ENCODE results near the gene COL1A2.

The COL1A2 gene

DNA sequence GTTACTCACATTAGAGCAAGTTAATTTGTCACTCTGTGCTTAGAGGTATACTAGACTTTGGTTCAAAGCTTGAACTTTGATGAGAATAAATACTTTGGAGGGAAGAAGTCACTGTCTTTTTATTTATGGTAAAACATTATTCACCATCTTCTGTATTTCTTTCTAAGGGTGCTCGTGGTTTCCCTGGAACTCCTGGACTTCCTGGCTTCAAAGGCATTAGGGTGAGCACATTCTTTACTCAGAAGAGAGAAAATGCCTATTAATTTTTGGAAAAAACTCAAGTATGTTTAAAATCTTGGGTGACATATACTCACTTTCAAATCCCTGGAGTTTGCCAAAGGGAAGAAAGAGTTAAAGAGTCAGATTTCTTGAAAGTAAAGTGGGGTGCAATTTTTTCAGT, 10.8 kb downstream of the COL1A2 start:
- Histone ChIP-seq H3K9me3 (ENCODE audit: insufficient read depth, low read depth, low read length) (no peaks in the 10 kb centered on the region), H3K9ac (ENCODE audit: low read depth, low read length, poor library complexity, severe bottlenecking) (no peak overlapping the region), H3K36me3 (ENCODE audit: insufficient read depth, low read length) (no peaks in the 10 kb centered on the region), H3K79me2 (ENCODE audit: insufficient read depth, low read length) (no peaks in the 10 kb centered on the region), H3F3A (ENCODE audit: low read depth) (no peaks in the 10 kb centered on the region), H3K4me2 (ENCODE audit: low read depth, low read length, poor library complexity, severe bottlenecking) (no peak overlapping the region), H3K4me1 (ENCODE audit: insufficient read depth, low read length, poor library complexity, severe bottlenecking) (no peaks in the 10 kb centered on the region), H3K9me2 (replicated peaks; ENCODE audit: low read depth, low read length) (no peaks in the 10 kb centered on the region), H4K20me1 (ENCODE audit: insufficient read depth, low read length, poor library complexity, severe bottlenecking) (no peaks in the 10 kb centered on the region), H2AFZ (ENCODE audit: low read length) (no peak overlapping the region), H3K4me3 (ENCODE audit: low read length, poor library complexity, severe bottlenecking) (no peak overlapping the region), H3K27me3 (ENCODE audit: insufficient read depth, low read length, poor library complexity, severe bottlenecking) (no peaks in the 10 kb centered on the region)
- TF ChIP-seq, protein P1, sequence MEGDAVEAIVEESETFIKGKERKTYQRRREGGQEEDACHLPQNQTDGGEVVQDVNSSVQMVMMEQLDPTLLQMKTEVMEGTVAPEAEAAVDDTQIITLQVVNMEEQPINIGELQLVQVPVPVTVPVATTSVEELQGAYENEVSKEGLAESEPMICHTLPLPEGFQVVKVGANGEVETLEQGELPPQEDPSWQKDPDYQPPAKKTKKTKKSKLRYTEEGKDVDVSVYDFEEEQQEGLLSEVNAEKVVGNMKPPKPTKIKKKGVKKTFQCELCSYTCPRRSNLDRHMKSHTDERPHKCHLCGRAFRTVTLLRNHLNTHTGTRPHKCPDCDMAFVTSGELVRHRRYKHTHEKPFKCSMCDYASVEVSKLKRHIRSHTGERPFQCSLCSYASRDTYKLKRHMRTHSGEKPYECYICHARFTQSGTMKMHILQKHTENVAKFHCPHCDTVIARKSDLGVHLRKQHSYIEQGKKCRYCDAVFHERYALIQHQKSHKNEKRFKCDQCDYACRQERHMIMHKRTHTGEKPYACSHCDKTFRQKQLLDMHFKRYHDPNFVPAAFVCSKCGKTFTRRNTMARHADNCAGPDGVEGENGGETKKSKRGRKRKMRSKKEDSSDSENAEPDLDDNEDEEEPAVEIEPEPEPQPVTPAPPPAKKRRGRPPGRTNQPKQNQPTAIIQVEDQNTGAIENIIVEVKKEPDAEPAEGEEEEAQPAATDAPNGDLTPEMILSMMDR (conservative IDR thresholded peaks at IDR 0.05; ENCODE audit: low read length): no peak
- no peak for TF ChIP-seq EZH2phosphoT487 (IDR thresholded peaks at IDR 0.05; ENCODE audit: borderline replicate concordance)

DNA sequence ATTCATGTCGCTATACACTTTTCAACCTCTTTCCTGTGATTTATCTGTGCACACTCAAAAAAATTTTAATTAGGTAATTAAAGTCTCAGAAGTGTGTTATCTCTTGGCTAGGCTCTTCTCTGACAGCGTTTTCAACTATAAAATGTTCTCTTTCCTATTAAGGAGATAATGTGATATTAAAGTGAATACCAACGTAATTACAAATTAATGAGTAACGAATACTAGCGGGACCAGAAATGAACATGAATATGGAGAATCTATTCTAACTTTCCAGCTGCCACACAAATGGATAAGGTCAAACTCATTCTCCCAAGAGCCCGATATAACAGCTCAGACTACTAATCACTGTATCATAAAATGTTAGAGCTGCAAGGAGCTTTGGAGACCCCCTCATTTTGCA, 12.0 kb downstream of the COL1A2 start:
- no peak for TF ChIP-seq EZH2phosphoT487 (IDR thresholded peaks at IDR 0.05; ENCODE audit: borderline replicate concordance)
- TF ChIP-seq, protein P1 (conservative IDR thresholded peaks at IDR 0.05; ENCODE audit: low read length): no peak
- Histone ChIP-seq H3K9me3 (ENCODE audit: insufficient read depth, low read depth, low read length) (no peaks in the 10 kb centered on the region), H3F3A (ENCODE audit: low read depth) (no peaks in the 10 kb centered on the region), H3K36me3 (ENCODE audit: insufficient read depth, low read length) (no peaks in the 10 kb centered on the region), H3K9me2 (replicated peaks; ENCODE audit: low read depth, low read length) (no peaks in the 10 kb centered on the region), H3K4me3 (ENCODE audit: low read length, poor library complexity, severe bottlenecking) (no peak overlapping the region), H3K79me2 (ENCODE audit: insufficient read depth, low read length) (no peaks in the 10 kb centered on the region), H3K27me3 (ENCODE audit: insufficient read depth, low read length, poor library complexity, severe bottlenecking) (no peaks in the 10 kb centered on the region), H3K4me1 (ENCODE audit: insufficient read depth, low read length, poor library complexity, severe bottlenecking) (no peaks in the 10 kb centered on the region), H4K20me1 (ENCODE audit: insufficient read depth, low read length, poor library complexity, severe bottlenecking) (no peaks in the 10 kb centered on the region), H3K9ac (ENCODE audit: low read depth, low read length, poor library complexity, severe bottlenecking) (no peak overlapping the region), H3K4me2 (ENCODE audit: low read depth, low read length, poor library complexity, severe bottlenecking) (no peak overlapping the region), H2AFZ (ENCODE audit: low read length) (no peak overlapping the region)

DNA sequence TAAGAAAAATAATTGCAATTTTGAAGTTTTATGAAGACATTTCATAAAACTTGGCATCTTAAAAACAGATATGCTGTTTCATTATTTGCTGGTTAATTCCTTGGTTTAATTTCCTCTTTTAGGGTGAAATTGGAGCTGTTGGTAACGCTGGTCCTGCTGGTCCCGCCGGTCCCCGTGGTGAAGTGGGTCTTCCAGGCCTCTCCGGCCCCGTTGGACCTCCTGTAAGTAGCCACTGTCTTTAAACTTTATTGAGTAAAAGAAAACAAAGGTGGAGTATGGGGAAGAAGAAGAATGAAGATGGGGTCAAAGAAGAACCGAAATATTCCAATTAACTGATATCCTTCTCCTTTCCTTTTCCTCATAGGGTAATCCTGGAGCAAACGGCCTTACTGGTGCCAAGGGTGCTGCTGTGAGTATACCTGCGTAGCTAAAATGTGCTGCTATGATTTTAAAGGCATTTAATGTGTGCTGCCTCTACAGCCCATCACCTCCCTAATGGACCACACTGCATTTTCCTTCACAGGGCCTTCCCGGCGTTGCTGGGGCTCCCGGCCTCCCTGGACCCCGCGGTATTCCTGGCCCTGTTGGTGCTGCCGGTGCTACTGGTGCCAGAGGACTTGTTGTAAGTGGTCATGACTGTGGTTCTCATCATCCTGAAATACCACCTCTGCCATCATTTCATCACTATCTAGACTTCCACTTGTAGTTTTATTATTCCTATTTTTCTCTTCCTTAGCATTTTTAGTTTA, 14.7 kb downstream of the COL1A2 start:
- H3K4me2 ChIP-seq (ENCODE audit: low read depth, low read length, poor library complexity, severe bottlenecking): no peak overlapping the region
- no peaks in the 10 kb centered on the region for H3K9me3 ChIP-seq (ENCODE audit: insufficient read depth, low read depth, low read length)
- H3K9me2 ChIP-seq (replicated peaks; ENCODE audit: low read depth, low read length): no peaks in the 10 kb centered on the region
- H2AFZ ChIP-seq (ENCODE audit: low read length): no peak overlapping the region
- H3F3A ChIP-seq (ENCODE audit: low read depth): no peaks in the 10 kb centered on the region
- no peak overlapping the region for H3K9ac ChIP-seq (ENCODE audit: low read depth, low read length, poor library complexity, severe bottlenecking)
- TF ChIP-seq EZH2phosphoT487 (IDR thresholded peaks at IDR 0.05; ENCODE audit: borderline replicate concordance): no peak
- TF ChIP-seq, protein P1 (conservative IDR thresholded peaks at IDR 0.05; ENCODE audit: low read length): no peak
- no peaks in the 10 kb centered on the region for H3K27me3 ChIP-seq (ENCODE audit: insufficient read depth, low read length, poor library complexity, severe bottlenecking)
- no peaks in the 10 kb centered on the region for H3K4me1 ChIP-seq (ENCODE audit: insufficient read depth, low read length, poor library complexity, severe bottlenecking)
- H4K20me1 ChIP-seq (ENCODE audit: insufficient read depth, low read length, poor library complexity, severe bottlenecking): no peaks in the 10 kb centered on the region
- no peaks in the 10 kb centered on the region for H3K36me3 ChIP-seq (ENCODE audit: insufficient read depth, low read length)
- no peaks in the 10 kb centered on the region for H3K79me2 ChIP-seq (ENCODE audit: insufficient read depth, low read length)
- no peak overlapping the region for H3K4me3 ChIP-seq (ENCODE audit: low read length, poor library complexity, severe bottlenecking)
